Fibroblast of lung (primary cell): ENCODE measurements around the gene EEF2K.

Experiments
- CTCF ChIP-seq, 2 donors: IDR thresholded peaks in 1 of 2; conservative IDR thresholded peaks in 1 of 2; 1 replicate in 1 of 2; 2 replicates in 1 of 2; pipeline ENCODE4 v1.5.1; 2011 to 2012; ENCODE audit warnings: low read length in 2 of 2, control low read depth in 1 of 2, inconsistent platforms in 1 of 2, low read depth in 1 of 2, mild to moderate bottlenecking in 1 of 2
- EZH2 ChIP-seq: IDR thresholded peaks from 2 replicates; pipeline ENCODE4 v1.5.1; 2012; ENCODE audit warnings: low read length, control low read depth, mild to moderate bottlenecking; ENCODE audit errors: missing control alignments

- no peak for TF ChIP-seq CTCF (conservative IDR thresholded peaks at IDR 0.05 in 1 of 2, IDR thresholded peaks at IDR 0.05 in 1 of 2; ENCODE audit: low read depth in 1 of 2, low read length in 2 of 2)
- no peak for TF ChIP-seq EZH2
These were observed 60.5 kb downstream of the EEF2K start for GRCh38 chr16:22266546-22266945.
